ENCODE data around the gene TTLL8. TPM values are rescaled to one million over a fixed set of nuclear protein-coding genes. Genes with fewer than 3 reads are reported as not detected.

The TTLL8 gene
- total RNA-seq, 1 donor from 2014 or later = not detected

DNA sequence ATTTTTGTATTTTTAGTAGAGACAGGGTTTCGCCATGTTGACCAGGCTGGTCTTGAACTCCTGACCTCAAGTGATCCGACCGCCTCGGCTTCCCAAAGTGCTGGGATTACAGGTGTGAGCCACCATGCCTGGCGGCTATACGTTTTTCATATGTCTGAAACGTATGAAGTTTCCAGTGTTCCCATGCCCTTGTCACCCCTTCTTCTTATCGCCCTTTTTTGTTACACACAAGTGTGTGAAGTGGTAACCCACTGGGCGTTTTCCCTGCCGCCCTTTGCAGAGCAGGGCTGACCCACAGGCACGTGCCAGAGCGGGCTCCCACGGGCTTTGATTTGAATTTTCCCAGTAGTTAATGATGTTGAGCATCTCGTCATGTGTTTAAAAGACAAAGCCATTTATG, 80.5 kb downstream of the TTLL8 start:
- ATAC-seq (no peak), DNase-seq (ENCODE audit: missing footprints) (peak; percentile 41)
- intact Hi-C loops (cut with DNase I) = no loop called here

DNA sequence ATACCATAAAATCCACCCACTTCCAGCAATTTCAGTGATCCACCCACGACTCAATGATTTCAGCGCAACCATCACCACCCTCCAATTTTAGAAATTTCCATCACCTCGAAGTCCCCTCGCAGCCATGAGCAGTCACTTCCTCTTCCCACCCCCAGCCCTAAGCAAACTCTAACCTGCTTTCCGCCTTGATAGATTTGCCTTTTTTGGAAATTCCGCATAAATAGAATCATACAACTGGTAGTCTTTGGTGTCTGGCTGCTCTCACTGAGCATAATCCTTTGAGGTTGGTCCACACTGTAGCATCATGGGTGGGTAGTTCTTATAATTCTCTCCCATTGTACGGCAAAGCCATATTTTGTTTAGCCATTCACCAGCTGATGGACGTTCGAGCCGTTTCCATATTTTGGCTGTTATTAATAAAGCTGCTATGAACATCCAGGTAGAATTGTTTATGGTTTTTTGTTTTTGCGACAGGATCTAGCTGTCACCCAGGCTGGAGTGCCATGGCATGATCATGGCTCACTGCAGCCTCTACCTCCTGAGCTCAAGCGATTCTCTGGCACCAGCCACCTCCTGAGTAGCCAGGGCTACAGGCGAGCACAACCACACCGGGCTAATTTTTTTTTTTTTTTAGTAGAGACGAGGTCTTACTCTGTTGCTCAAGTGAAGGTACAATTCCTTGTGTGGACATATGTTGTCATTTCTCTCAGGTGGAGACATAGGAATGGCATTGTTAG, 81.5 kb downstream of the TTLL8 start:
- intact Hi-C loops (cut with DNase I) = no loop called here
- peak; percentile 18 for DNase-seq (ENCODE audit: missing footprints)
- no peak for ATAC-seq

DNA sequence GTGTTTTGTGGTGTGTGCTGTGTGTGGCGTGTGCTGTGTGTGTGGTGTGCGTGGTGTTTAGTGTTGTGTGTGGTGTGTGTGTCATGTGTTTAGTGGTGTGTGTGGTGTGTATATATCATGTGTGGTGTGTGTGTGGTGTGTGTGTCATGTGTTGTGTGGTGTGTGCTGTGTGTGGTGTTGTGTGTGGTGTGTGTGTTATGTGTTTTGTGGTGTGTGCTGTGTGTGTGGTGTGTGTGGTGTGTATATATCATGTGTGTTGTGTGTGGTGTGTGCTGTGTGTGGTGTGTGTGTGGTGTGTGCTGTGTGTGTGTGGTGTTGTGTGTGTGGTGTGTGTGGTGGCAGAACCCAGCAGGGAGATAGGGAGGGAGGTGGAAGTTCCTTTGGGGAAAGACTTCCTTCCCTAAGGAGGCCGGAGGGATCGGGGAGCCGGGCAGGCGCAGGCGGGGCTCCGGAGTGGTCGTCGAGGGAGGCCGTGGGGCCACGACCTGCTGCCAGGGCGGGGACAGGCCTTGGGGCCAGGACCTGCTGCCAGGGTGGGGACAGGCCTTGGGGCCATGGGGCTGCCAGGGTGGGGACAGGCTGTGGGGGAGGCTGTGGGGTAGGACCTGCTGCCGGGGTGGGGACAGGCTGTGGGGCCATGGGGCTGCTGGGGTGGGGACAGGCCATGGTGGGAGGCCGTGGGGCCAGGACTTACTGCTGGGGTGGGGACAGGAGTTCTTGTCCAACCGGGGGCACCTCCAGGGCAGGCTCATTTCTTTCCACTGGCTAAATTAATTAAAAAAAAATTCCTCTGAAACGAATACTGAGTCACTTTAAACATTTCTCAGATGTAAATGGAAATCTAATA, 82.3 kb downstream of the TTLL8 start:
- peak; percentile 37 for DNase-seq (ENCODE audit: missing footprints)
- intact Hi-C loops (cut with DNase I) = no loop called here
- ATAC-seq = no peak

DNA sequence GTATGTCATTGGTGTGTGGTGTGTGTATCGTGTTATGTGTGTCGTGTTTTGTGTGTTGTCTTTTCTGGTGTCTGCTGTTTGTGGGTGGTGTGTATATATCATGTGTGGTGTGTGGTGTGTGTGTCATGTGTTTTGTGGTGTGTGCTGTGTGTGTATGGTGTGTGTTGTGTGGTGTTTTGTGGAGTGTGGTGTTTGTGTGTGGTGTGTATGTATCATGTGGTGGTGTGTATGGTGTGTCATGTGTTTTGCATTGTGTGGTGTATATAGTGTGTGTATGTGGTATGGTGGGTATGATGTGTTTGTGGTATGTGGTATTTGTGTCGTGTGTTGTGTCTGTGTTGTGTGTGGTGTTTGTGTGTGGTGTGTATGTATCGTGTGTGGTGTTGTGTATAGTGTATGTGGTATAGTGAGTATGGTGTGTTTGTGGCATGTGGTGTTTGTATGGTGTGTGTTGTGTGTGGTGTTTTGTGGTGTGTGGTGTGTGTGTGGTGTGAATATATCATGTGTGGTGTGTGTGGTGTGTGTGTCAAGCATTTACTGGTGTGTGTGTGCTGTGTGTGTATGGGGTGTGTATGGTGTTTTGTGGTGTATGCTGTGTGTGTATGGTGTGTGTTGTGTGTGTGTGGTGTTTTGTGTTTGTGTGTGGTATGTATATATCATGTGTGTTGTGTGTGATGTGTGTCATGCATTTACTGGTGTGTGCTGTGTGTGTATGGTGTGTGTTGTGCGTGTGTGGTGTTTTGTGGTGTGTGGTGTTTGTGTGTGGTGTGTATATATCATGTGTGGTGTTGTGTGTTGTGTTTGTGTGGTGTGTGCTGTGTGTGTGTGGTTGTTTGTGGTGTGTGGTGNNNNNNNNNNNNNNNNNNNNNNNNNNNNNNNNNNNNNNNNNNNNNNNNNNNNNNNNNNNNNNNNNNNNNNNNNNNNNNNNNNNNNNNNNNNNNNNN, 84.8 kb downstream of the TTLL8 start:
- DNase-seq (ENCODE audit: missing footprints) (no peak), ATAC-seq (no peak)
- intact Hi-C loops (cut with DNase I) = loop anchor here (5.0 kb wide), 1 partner anchor 41 kb away; no protein-coding TSS in a partner anchor

DNA sequence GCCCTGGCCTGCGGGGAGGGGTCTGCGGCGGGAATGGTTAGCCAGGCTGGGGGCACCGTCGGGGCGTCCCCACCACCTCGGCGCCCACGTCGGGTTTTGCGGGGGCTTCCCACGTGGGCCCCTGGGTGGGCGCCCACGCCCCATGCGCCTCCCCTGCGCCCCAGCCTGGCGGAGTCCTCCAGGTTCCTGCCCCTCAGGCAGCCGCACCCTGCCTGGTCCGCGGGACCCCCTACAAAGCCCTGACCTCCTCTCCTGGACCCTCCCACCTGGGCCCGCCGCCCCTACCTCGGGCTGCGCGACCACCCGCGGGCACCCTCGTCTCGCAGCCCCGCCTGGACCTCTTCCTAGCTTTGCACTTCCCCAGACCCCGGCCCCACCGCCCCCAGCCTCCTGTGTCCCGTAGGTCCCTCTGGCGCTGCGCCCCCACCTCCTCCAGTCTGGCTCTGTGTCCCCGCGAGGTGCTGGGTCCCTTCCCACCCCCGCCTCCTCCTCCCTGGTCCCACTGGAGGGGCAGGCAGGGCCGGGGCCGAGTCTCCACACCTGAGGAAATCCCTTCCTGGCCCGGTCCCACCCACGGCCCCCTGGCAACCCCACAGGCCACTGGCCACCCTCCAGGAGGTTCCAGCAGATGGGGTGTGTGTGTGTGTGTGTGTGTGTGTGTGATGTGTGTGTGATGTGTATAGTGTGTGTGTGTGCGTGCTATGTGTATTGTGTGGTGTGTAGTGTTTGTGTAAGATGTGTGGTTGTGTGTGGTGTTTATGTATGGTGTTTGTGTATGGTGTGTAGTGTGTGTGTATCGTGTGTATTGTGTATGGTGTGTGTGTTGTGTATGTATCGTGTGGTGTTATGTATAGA, 85.7 kb downstream of the TTLL8 start:
- ATAC-seq (no peak), DNase-seq (ENCODE audit: missing footprints) (peak; percentile 69)
- intact Hi-C loops (cut with DNase I) = loop anchor here (5.0 kb wide), 1 partner anchor 40 kb away; no protein-coding TSS in a partner anchor

DNA sequence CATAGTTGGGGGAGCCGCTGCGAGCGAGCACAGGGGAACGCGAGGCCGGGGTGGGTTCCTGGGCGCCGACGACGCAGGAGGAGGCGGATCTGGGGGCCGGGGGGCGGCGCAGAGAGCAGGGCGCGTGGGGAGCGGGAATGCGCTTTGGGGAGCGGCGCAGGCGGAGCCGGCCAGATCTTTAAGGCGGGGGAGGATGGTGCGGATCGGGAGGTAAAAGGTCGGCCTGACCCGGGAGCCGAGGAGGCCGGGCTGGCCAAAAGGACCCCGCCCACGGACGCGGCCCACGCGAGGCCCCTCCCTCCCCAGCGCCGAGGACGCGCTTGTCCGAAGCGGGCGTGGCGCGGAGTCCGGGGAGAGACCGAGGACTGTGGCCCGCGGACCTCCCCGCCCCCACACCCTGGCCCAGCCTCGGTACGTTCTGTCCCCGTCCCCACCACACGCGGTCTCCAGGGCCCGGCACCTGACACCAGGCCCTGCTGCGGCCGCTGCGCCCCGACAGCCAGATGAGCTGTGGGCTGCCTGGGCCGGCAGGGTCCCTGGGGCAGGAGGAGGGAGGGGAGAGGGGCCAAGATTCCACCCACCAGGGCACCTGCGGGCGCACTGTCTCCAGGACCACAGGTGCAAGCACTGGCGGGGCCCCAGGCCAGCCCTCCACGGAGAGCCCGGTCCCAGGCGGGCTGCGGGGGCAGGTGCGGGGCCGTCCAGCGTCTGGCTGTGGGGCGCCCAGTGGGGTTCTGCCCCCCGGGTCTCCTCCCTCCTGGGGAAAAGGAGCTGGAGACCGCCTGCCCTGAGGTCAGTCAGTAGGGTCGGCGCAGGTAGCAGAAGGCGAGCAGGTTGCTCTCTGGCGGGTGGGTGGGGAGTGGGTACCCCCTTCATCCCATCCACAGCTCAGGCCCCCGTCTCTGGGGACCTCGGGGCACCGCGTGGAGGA, 86.6 kb downstream of the TTLL8 start:
- intact Hi-C loops (cut with DNase I) = loop anchor here (5.0 kb wide), 1 partner anchor 39 kb away; no protein-coding TSS in a partner anchor
- DNase-seq (ENCODE audit: missing footprints) = peak; percentile 93
- ATAC-seq = peak; percentile 81

DNA sequence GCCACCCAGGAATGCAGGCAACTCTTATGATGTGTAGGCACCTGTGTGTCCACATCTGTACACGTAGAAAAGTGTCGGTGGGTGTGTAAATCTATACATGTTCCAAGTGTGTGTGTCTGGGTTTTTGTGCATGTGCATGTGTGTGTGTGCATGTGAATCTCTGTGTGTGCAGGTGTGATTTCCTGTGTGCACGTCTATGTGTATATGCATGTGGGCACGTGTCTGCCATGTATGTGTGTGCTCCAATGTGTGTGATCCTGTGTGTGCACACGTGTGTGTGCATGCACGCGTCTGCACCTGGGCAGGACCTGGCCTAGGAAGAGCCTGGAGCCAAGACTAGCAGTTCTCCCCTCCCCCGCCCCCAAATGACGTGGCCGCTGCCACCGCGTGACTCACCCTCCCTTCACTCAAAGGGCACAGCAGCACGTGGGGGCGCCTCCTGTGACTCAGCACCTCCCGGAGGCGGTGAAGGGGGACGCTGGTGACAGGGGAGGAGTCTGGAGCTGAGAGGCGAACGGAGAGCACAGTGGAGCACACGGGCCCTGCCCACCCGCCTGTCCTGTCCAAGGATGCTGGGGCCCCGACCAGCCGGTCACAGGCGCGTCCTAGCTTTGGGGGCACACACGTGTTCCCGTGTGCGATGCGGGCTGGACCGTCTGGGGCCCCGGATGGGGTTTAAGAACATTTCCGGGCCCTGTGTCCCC, 87.4 kb downstream of the TTLL8 start:
- DNase-seq (ENCODE audit: missing footprints) (peak; percentile 96), ATAC-seq (peak; percentile 89)
- intact Hi-C loops (cut with DNase I) = loop anchor here (5.0 kb wide), 1 partner anchor 38 kb away; no protein-coding TSS in a partner anchor

DNA sequence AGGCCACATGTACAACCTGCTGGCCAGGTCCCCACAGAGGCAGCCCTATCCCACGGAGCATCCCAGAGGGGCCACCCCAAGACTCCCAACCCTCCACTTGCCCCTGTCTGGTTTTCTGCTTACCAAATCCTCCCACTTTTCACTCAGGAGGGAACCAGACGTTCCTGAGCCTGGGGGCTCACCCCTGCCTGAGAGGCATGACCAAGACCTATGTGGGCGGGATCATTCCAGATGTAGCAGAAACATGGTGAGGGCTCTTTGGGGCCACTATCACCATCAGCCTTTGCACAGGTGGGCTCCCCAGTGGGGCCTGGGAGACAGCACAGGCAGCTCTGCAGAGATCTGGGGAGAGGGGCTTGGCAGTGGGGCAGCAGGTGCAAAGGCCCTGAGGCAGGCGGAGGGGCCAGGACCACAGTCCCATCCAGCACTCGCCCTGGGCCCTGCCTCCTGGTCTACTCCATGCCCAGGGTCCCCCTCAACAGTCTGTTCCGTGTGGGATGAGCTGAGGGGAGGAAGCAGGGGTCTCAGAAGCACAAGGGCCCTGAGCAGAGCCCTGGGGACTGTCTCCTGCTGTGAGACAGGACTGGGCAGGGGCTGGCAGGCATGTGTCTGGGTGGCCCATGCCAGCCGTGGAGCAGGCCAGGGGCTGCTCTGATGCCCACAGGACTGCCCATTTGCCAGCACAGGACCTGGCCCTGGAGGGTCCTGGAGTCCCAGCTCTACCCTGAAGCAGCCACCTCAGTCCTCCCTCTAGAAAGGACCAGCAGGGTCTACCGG, 88.2 kb downstream of the TTLL8 start:
- DNase-seq (ENCODE audit: missing footprints) = no peak
- intact Hi-C loops (cut with DNase I) = loop anchor here (5.0 kb wide), 1 partner anchor 38 kb away; no protein-coding TSS in a partner anchor
- no peak for ATAC-seq

DNA sequence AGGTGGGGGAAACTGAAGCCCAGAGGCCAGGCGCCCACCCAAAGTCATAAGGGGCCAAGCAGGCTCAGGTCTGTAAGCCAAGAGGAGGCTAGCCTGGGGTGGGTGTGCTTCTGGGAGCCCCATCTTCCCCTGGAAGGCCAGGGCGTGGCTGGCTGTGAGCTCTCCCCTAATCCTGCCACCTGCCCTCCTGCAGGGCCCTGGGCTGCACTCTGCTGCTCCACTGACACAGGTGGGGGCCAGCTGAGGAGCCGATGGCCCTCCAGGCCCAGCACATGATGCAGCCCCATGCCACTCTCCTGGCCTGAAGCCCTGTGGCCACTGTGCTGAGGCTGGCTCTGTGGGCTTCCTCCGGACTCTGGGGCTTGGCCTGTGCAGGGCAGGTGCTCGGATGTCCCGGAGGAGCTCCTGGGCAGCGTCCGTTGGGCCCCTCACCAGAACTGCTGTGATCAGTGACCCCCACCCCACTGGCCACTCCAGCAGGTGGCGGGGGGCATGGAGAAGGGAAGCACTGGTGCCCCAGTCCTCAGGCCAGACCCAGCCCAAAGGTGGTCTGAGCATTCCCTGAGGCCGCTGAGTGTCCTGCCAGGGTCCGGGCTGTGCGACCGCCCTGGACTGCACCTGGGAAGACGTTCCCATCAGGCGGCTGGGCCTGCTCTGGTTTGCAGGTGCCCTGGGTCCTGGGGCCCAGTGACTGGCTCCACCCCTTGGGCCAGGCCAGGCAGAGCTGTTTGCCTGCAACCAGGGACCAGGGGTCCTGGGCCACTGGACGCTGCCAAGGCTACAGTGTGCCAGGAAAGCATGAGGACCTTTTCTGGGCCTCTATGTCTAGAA, 89.1 kb downstream of the TTLL8 start:
- DNase-seq (ENCODE audit: missing footprints) (no peak), ATAC-seq (no peak)

More for the DNA sequence above, 89.1 kb downstream of the TTLL8 start:
- intact Hi-C loops (cut with DNase I) = no loop called here

Other genes starting within 250 kb of the TTLL8 start
- 17.5 TPM for gene BRD1, start 230.4 kb downstream of the TTLL8 start, total RNA-seq
- 4.8 TPM for gene ZBED4, start 204.5 kb downstream of the TTLL8 start, total RNA-seq
- 16.4 TPM for gene ALG12, start 139.9 kb downstream of the TTLL8 start, total RNA-seq
- 30.6 TPM for gene CRELD2, start 139.7 kb downstream of the TTLL8 start, total RNA-seq
- 56.9 TPM for gene PIM3, start 97.5 kb downstream of the TTLL8 start, total RNA-seq
- not detected for gene IL17REL, start 45.5 kb downstream of the TTLL8 start, total RNA-seq
- 0.05 TPM for gene MLC1, start 27.1 kb upstream of the TTLL8 start, total RNA-seq
- not detected for gene MOV10L1, start 31.7 kb upstream of the TTLL8 start, total RNA-seq
- gene PANX2, start 112.4 kb upstream of the TTLL8 start, total RNA-seq = 0.43 TPM
- gene TRABD, start 127.6 kb upstream of the TTLL8 start, total RNA-seq = 22.3 TPM
- 15.5 TPM for gene SELENOO, start 142.7 kb upstream of the TTLL8 start, total RNA-seq
- 17.5 TPM for gene TUBGCP6, start 186.7 kb upstream of the TTLL8 start, total RNA-seq
- 14.5 TPM for gene HDAC10, start 193.0 kb upstream of the TTLL8 start, total RNA-seq
- 18.2 TPM for gene MAPK12, start 203.4 kb upstream of the TTLL8 start, total RNA-seq
- gene MAPK11, start 212.1 kb upstream of the TTLL8 start, total RNA-seq = 10.0 TPM
- gene PLXNB2, start 249.3 kb upstream of the TTLL8 start, total RNA-seq = 70.6 TPM

All from Right ventricle myocardium inferior (tissue), 1 donor.